ENCODE measurements around the gene IL10. TPM values are rescaled to one million over a fixed set of nuclear protein-coding genes. Genes with fewer than 3 reads are reported as not detected.

IL10 gene
- total and polyA plus RNA-seq, 4 donors = 0.37 to 37.3 (median 2.9) TPM

GRCh38 chr1:206760590-206760989 is 11.7 kb downstream of the IL10 start:
- no peak for DNase-seq
- peaks cover 0 to 1% (median 0%) of the 10 kb centered on the region in 5 donors for H3K4me1 ChIP-seq (ENCODE audit: control insufficient read depth in 5 of 5, insufficient read depth in 5 of 5, low read length in 5 of 5)
- TF ChIP-seq CTCF (IDR thresholded peaks at IDR 0.05; ENCODE audit: control extremely low read depth, extremely low read depth) = no peak
- no peaks in the 10 kb centered on the region for H3K36me3 ChIP-seq (ENCODE audit: control insufficient read depth in 4 of 4, insufficient read depth in 4 of 4, low read length in 4 of 4)
- H3K9ac ChIP-seq (ENCODE audit: insufficient read depth in 1 of 2, low read length in 2 of 2) = no peak overlapping the region
- no peak for ATAC-seq (ENCODE audit: insufficient read depth, low FRiP score)
- no peak overlapping the region for H3K4me3 ChIP-seq
- H3K27ac ChIP-seq (ENCODE audit: low read depth in 1 of 2, low read length in 1 of 2) = no peak overlapping the region
- WGBS, 2 donors = 83 to 100% methylated on average over 1 of the region's 1 CpG
- peaks cover 0 to 2% (median 0%) of the 10 kb centered on the region in 3 donors for H3K27me3 ChIP-seq (ENCODE audit: control insufficient read depth in 3 of 3, insufficient read depth in 3 of 3, low read length in 2 of 3)
- peaks cover 0 to 2% (median under 1%) of the 10 kb centered on the region in 4 donors for H3K9me3 ChIP-seq (ENCODE audit: control insufficient read depth in 4 of 4, insufficient read depth in 3 of 4, low read length in 3 of 4)

- 54 to 64% methylated on average over 13 of the region's 13 CpGs for WGBS, 2 donors
- DNase-seq (no peak), ATAC-seq (ENCODE audit: insufficient read depth, low FRiP score) (no peak)
- Histone ChIP-seq H3K9me3 (ENCODE audit: control insufficient read depth in 4 of 4, insufficient read depth in 3 of 4, low read length in 3 of 4) (no peaks in the 10 kb centered on the region), H3K27me3 (ENCODE audit: control insufficient read depth in 3 of 3, insufficient read depth in 3 of 3, low read length in 2 of 3) (peaks cover 0 to 2% (median 0%) of the 10 kb centered on the region in 3 donors), H3K9ac (ENCODE audit: insufficient read depth in 1 of 2, low read length in 2 of 2) (no peak overlapping the region), H3K36me3 (ENCODE audit: control insufficient read depth in 4 of 4, insufficient read depth in 4 of 4, low read length in 4 of 4) (no peaks in the 10 kb centered on the region), H3K27ac (ENCODE audit: low read depth in 1 of 2, low read length in 1 of 2) (no peak overlapping the region), H3K4me3 (no peak overlapping the region), H3K4me1 (ENCODE audit: control insufficient read depth in 5 of 5, insufficient read depth in 5 of 5, low read length in 5 of 5) (peaks cover 0 to 1% (median 0%) of the 10 kb centered on the region in 5 donors)
- TF ChIP-seq CTCF (IDR thresholded peaks at IDR 0.05; ENCODE audit: control extremely low read depth, extremely low read depth) = no peak
Observed at GRCh38 chr1:206757524-206758266, 14.6 kb downstream of the IL10 start.

GRCh38 chr1:206754011-206754410 is 18.3 kb downstream of the IL10 start:
- H3K9me3 ChIP-seq (ENCODE audit: control insufficient read depth in 4 of 4, insufficient read depth in 3 of 4, low read length in 3 of 4) = no peaks in the 10 kb centered on the region
- H3K9ac ChIP-seq (ENCODE audit: insufficient read depth in 1 of 2, low read length in 2 of 2) = no peak overlapping the region
- DNase-seq (no peak), ATAC-seq (ENCODE audit: insufficient read depth, low FRiP score) (no peak)
- H3K27ac ChIP-seq (ENCODE audit: low read depth in 1 of 2, low read length in 1 of 2) = no peak overlapping the region
- no peaks in the 10 kb centered on the region for H3K36me3 ChIP-seq (ENCODE audit: control insufficient read depth in 4 of 4, insufficient read depth in 4 of 4, low read length in 4 of 4)
- H3K27me3 ChIP-seq (ENCODE audit: control insufficient read depth in 3 of 3, insufficient read depth in 3 of 3, low read length in 2 of 3) = peaks cover 0 to 5% (median 0%) of the 10 kb centered on the region in 3 donors
- 75 to 81% methylated on average over 1 of the region's 1 CpG for WGBS, 2 donors
- no peak overlapping the region for H3K4me3 ChIP-seq
- no peak for TF ChIP-seq CTCF (IDR thresholded peaks at IDR 0.05; ENCODE audit: control extremely low read depth, extremely low read depth)
- H3K4me1 ChIP-seq (ENCODE audit: control insufficient read depth in 5 of 5, insufficient read depth in 5 of 5, low read length in 5 of 5) = peaks cover 0 to 3% (median 0%) of the 10 kb centered on the region in 5 donors

Measured in lung (tissue), 12 donors.